K562 (cell line): ENCODE measurements around the gene MSTO1. TPM values are rescaled to one million over a fixed set of nuclear protein-coding genes. Genes with fewer than 3 reads are reported as not detected.

Experiments
- ATAC-seq: fragments of 200-7000 bp; cut with Tn5 transposase; 3 replicates; pipeline ENCODE4 v1.9.1; 2020; ENCODE audit warnings: moderate library complexity
- BruUV-seq: library from RNA; stranded (reverse); fragments of 400-500 nt; replicated peaks from 2 replicates; lab custom pipeline; 2021; lab: Mats Ljungman, UMichigan
- CTCF ChIA-PET: fragments of 300-600 bp; formaldehyde crosslinking; extraction: SDS; loops from one replicate; lab custom pipeline; 2021; ENCODE audit warnings: low intra/inter-chr PET ratio; lab: Yijun Ruan, JAX
- POLR2A ChIA-PET: fragments of 300-600, 350-650 bp; sonication (Branson Sonifier 250); formaldehyde crosslinking; extraction: SDS; loops from one replicate; lab custom pipeline; 2021; ENCODE audit warnings: antibody characterized with exemption, inconsistent platforms; lab: Yijun Ruan, JAX
- DNase-seq, 4 experiments: peaks; one replicate each; pipeline versions ENCODE4 v3.0.0 to v3.0.0-alpha.2; 2011 to 2018; ENCODE audit warnings: low spot score in 3 of 4, mixed read lengths in 3 of 4; ENCODE audit errors: extremely low read depth in 1 of 4
- FAIRE-seq: peaks from 2 replicates; lab custom pipeline; 2011; peaks lifted over from hg19 to GRCh38; lab: Jason Lieb, UNC
- H2AFZ ChIP-seq: 2 replicates; pipeline ENCODE4 v1.6.0; 2011; ENCODE audit warnings: low read depth, low read length, control low read depth, inconsistent platforms
- H3K27ac ChIP-seq: fragments of 200-600 bp; 3 replicates; pipeline ENCODE4 v1.8.0; 2011; ENCODE audit warnings: low read depth, mild to moderate bottlenecking, control low read depth, inconsistent platforms, low read length, moderate library complexity, mixed read lengths; ENCODE audit errors: extremely low read depth
- H3K27me3 ChIP-seq, 2 experiments: fragments of 300-600 bp in 1 of 2; 2 replicates in 1 of 2; 3 replicates in 1 of 2; pipeline versions ENCODE4 v1.6.0 to v1.8.0; 2011; ENCODE audit warnings: inconsistent platforms in 2 of 2, low read length in 2 of 2, mild to moderate bottlenecking in 1 of 2, mixed read lengths in 1 of 2, moderate library complexity in 1 of 2; ENCODE audit not compliant: control insufficient read depth in 2 of 2, insufficient read depth in 2 of 2
- H3K36me3 ChIP-seq: fragments of 300-600 bp; 3 replicates; pipeline ENCODE4 v1.8.0; 2011; ENCODE audit warnings: mild to moderate bottlenecking, low read length, inconsistent platforms; ENCODE audit not compliant: control insufficient read depth, insufficient read depth
- H3K4me1 ChIP-seq, 2 experiments: fragments of 200-600 bp in 1 of 2; replicated peaks in 1 of 2; 2 replicates in 1 of 2; 3 replicates in 1 of 2; pipeline versions ENCODE4 v1.5.1 to v1.8.0; 2011; ENCODE audit warnings: inconsistent platforms in 2 of 2, low read length in 2 of 2, mild to moderate bottlenecking in 1 of 2, mixed read lengths in 1 of 2, moderate library complexity in 1 of 2; ENCODE audit not compliant: control insufficient read depth in 2 of 2, insufficient read depth in 2 of 2
- H3K4me2 ChIP-seq: 2 replicates; pipeline ENCODE4 v1.6.1; 2011; ENCODE audit warnings: low read length, control low read depth, inconsistent platforms, mixed read lengths; ENCODE audit not compliant: insufficient read depth
- H3K4me3 ChIP-seq: fragments of 200-600 bp; sonication (generic), shearing (Covaris generic); 2 replicates; pipeline ENCODE4 v1.5.1; 2016; ENCODE audit warnings: control low read depth, inconsistent platforms
- H3K79me2 ChIP-seq: fragments of 200-600 bp; 3 replicates; pipeline ENCODE4 v1.8.0; 2011; ENCODE audit warnings: low read length, inconsistent platforms; ENCODE audit not compliant: control insufficient read depth, insufficient read depth
- H3K9ac ChIP-seq, 2 experiments: 2 replicates each; pipeline versions ENCODE4 v1.6.0 to v1.6.1; 2011; ENCODE audit warnings: low read depth in 2 of 2, low read length in 2 of 2, control low read depth in 1 of 2, inconsistent platforms in 1 of 2, mild to moderate bottlenecking in 1 of 2, mixed read lengths in 1 of 2; ENCODE audit not compliant: insufficient read depth in 1 of 2
- H3K9me1 ChIP-seq: one replicate; pipeline ENCODE4 v1.6.0; 2011; ENCODE audit warnings: inconsistent platforms, mild to moderate bottlenecking, low read length, moderate library complexity; ENCODE audit not compliant: control insufficient read depth, insufficient read depth
- H3K9me3 ChIP-seq: replicated peaks from 2 replicates; pipeline ENCODE4 v1.5.1; 2011; ENCODE audit warnings: low read depth, low read length, inconsistent platforms; ENCODE audit not compliant: control insufficient read depth, insufficient read depth
- H4K20me1 ChIP-seq: replicated peaks from 2 replicates; pipeline ENCODE4 v1.6.1; 2011; ENCODE audit warnings: low read length, inconsistent platforms, mixed read lengths; ENCODE audit not compliant: control insufficient read depth, insufficient read depth
- HCFC1 ChIP-seq: IDR thresholded peaks from 2 replicates; pipeline ENCODE4 v1.6.1; 2012; ENCODE audit warnings: low read depth, low read length, improper control_type of control experiment
- HMBOX1 ChIP-seq: sonication (generic); IDR thresholded peaks from 2 replicates; pipeline ENCODE4 v1.6.1; 2016
- KDM4B ChIP-seq, 2 experiments: fragments of 450-650 bp in 1 of 2; sonication (generic) in 1 of 2; IDR thresholded peaks; 2 replicates each; pipeline ENCODE4 v1.6.1; 2016 to 2017; ENCODE audit warnings: borderline replicate concordance in 2 of 2, antibody characterized with exemption in 1 of 2, low read depth in 1 of 2, mild to moderate bottlenecking in 1 of 2
- LEF1 ChIP-seq: fragments of 450-650 bp; IDR thresholded peaks from 2 replicates; pipeline ENCODE4 v1.6.1; 2016; ENCODE audit warnings: mild to moderate bottlenecking
- NFYB ChIP-seq: IDR thresholded peaks from 2 replicates; pipeline ENCODE4 v1.6.1; 2011; ENCODE audit warnings: mild to moderate bottlenecking, moderate library complexity; ENCODE audit not compliant: insufficient read length; ENCODE audit errors: extremely low read depth
- RBM39 ChIP-seq: fragments of 200-400 bp; formaldehyde crosslinking; optimal IDR thresholded peaks from 2 replicates; pipeline ENCODE3; 2018; ENCODE audit warnings: low read depth, low read length
- SREBF2 ChIP-seq: sonication (generic); formaldehyde crosslinking; IDR thresholded peaks from 2 replicates; pipeline ENCODE4 v1.4.0; 2020; ENCODE audit warnings: mild to moderate bottlenecking, missing genetic modification reagents
- TAF15 ChIP-seq: fragments of 200-400 bp; formaldehyde crosslinking; IDR thresholded peaks from 2 replicates; pipeline ENCODE4 v1.6.1; 2017; ENCODE audit warnings: mild to moderate bottlenecking, low read depth, low read length, moderate library complexity
- ZNF766 ChIP-seq: fragments of 200-800 bp; sonication (Bioruptor generic); conservative IDR thresholded peaks from 2 replicates; pipeline ENCODE4 v1.6.1; 2016; ENCODE audit warnings: missing genetic modification characterization, missing compliant biosample characterization
- WGBS: fragments of 100-300 bp; shearing (Covaris generic); methylation state at CpG from one replicate; pipeline ENCODE4 v1.1.6; 2016; ENCODE audit warnings: low coverage, mixed read lengths; ENCODE audit not compliant: insufficient coverage; ENCODE audit errors: missing lambda C conversion rate; 5-methylcytosine and 5-hydroxymethylcytosine counted together
- in situ Hi-C: fragments of 300-500 bp; cut with MboI; formaldehyde crosslinking; loops from 4 replicates; pipeline ENCODE4 v1.15.0; 2018; ENCODE audit warnings: inconsistent platforms, mixed read lengths
- intact Hi-C: fragments of 100-400 bp; cut with micrococcal nuclease; formaldehyde crosslinking; loops from 2 replicates; pipeline ENCODE4 v1.14.2; 2022
- polyA plus RNA-seq, 8 experiments: library from polyadenylated mRNA; depleted of rRNA in 4 of 8; stranded (reverse) in 5 of 8; unstranded in 3 of 8; fragments of >200 nt; fragmentation: Nextera tagmentation in 2 of 8; fragmentation: Illumina TruSeq in 1 of 8; extraction: Ambion mirVana in 2 of 8; extraction: Trizol in 1 of 8; gene quantifications; 2 replicates each; pipeline versions ENCODE4 v1.2.1 to v1.2.3, GENCODE V29; 2011 to 2014; ENCODE audit warnings: inconsistent platforms in 1 of 8, missing spikeins in 1 of 8
- total RNA-seq, 7 experiments: library from RNA; depleted of rRNA in 6 of 7; stranded (reverse); fragments of >200 nt in 6 of 7; fragmentation: Illumina TruSeq in 2 of 7; extraction: Trizol in 2 of 7; gene quantifications; 2 replicates each; pipeline versions ENCODE4 v1.2.1 to v1.2.3, GENCODE V29; 2011 to 2021; ENCODE audit warnings: low replicate concordance in 1 of 7

MSTO1 gene
- total and polyA plus RNA-seq, 9 of the 15 experiments (the other 6 are each of a cell fraction or from before 2014, with no cell fraction given), result 18.8 to 71.1 (median 47.3) TPM

- in situ Hi-C loops, result no loop called here
These were observed 40.3 kb downstream of the MSTO1 start for GRCh38 chr1:155650231-155650757.

GRCh38 chr1:155651861-155652661, 42.0 kb downstream of the MSTO1 start:
- H3K4me3 ChIP-seq, result no peak overlapping the region
- peaks cover 4 to 7% of the 10 kb centered on the region in 2 experiments; a peak in 3 of 5 replicates for H3K27me3 ChIP-seq
- no peaks in the 10 kb centered on the region for H3K36me3 ChIP-seq
- H3K27ac ChIP-seq, result no peak overlapping the region
- in situ Hi-C loops (no loop called here), intact Hi-C loops (no loop called here)
- H3K9ac ChIP-seq, result no peak overlapping the region
- no peaks in the 10 kb centered on the region; the same call in 1 of the 2 replicates for H3K9me3 ChIP-seq
- CTCF ChIA-PET, result no interaction called here
- no peaks in the 10 kb centered on the region; a peak in 2 of 5 replicates for H3K4me1 ChIP-seq
- no peak for TF ChIP-seq RBM39
- no peak for TF ChIP-seq KDM4B (IDR thresholded peaks at IDR 0.05; ENCODE audit: borderline replicate concordance in 2 of 2, low read depth in 1 of 2)
- TF ChIP-seq ZNF766 (CRISPR knock-in tag), result no peak
- TF ChIP-seq SREBF2 (CRISPR knock-in tag), result no peak
- no peak for TF ChIP-seq TAF15
- no peak for TF ChIP-seq HCFC1
- peak; percentile 70; the same call in 1 of the 2 replicates for TF ChIP-seq HMBOX1
- no peak overlapping the region for H2AFZ ChIP-seq
- no peaks in the 10 kb centered on the region for H3K9me1 ChIP-seq
- DNase-seq (no peak), FAIRE-seq (no peak), ATAC-seq (no peak)
- POLR2A ChIA-PET, result no interaction called here
- H4K20me1 ChIP-seq, result no peaks in the 10 kb centered on the region
- no TSS peak for BruUV-seq
- H3K79me2 ChIP-seq, result no peaks in the 10 kb centered on the region
- 0% methylated on average over 3 of the region's 3 CpGs for WGBS
- H3K4me2 ChIP-seq, result no peak overlapping the region

More at GRCh38 chr1:155650231-155650757, 40.3 kb downstream of the MSTO1 start:
- FAIRE-seq (no peak), DNase-seq (no peak), ATAC-seq (peak; percentile 58)
- CTCF ChIA-PET, result no interaction called here
- no peaks in the 10 kb centered on the region; a peak in 2 of 5 replicates for H3K4me1 ChIP-seq
- POLR2A ChIA-PET, result no interaction called here
- intact Hi-C loops, result no loop called here
- TF ChIP-seq LEF1 (no peak), NFYB (peak; percentile 13)
- no peaks in the 10 kb centered on the region for H3K9me1 ChIP-seq
- H4K20me1 ChIP-seq, result no peaks in the 10 kb centered on the region
- H3K4me3 ChIP-seq, result no peak overlapping the region
- no peaks in the 10 kb centered on the region for H3K79me2 ChIP-seq
- no TSS peak for BruUV-seq
- no peaks in the 10 kb centered on the region; the same call in 1 of the 2 replicates for H3K9me3 ChIP-seq
- 15% methylated on average over 7 of the region's 7 CpGs for WGBS
- H3K36me3 ChIP-seq, result no peaks in the 10 kb centered on the region
- no peak overlapping the region for H2AFZ ChIP-seq
- H3K4me2 ChIP-seq, result no peak overlapping the region
- H3K27me3 ChIP-seq, result peaks cover 2 to 7% of the 10 kb centered on the region in 2 experiments; a peak in 3 of 5 replicates
- H3K9ac ChIP-seq, result no peak overlapping the region
- H3K27ac ChIP-seq, result no peak overlapping the region
